ENCODE results near the gene AKAP9.
"Not testable (repeated sequence)": the region's sequence is repeated elsewhere in the genome, so short reads cannot be mapped to it uniquely, and the experiment has no call there.

AKAP9 gene

GRCh38 chr7:92026635-92027034, 86.0 kb downstream of the AKAP9 start:
- H3K9me3 Mint-ChIP-seq, H3K27me3 Mint-ChIP-seq, DNase-seq, ATAC-seq, H3K4me1 Mint-ChIP-seq, H3K4me3 Mint-ChIP-seq, H3K27ac Mint-ChIP-seq: not testable (repeated sequence)

GRCh38 chr7:92027128-92027527, 86.5 kb downstream of the AKAP9 start:
- ATAC-seq, H3K27me3 Mint-ChIP-seq, H3K4me1 Mint-ChIP-seq, DNase-seq, H3K4me3 Mint-ChIP-seq, H3K27ac Mint-ChIP-seq, H3K9me3 Mint-ChIP-seq: not testable (repeated sequence)

GRCh38 chr7:92028226-92028625, 87.6 kb downstream of the AKAP9 start:
- Mint-ChIP-seq H3K27ac (no peak overlapping the region), H3K9me3 (peaks cover 7 to 8% of the 10 kb centered on the region in 2 donors), H3K4me1 (no peaks in the 10 kb centered on the region), H3K4me3 (no peak overlapping the region), H3K27me3 (no peaks in the 10 kb centered on the region)
- no peak for DNase-seq
- no peak for ATAC-seq

- Mint-ChIP-seq H3K9me3 (peaks cover 7 to 8% of the 10 kb centered on the region in 2 donors), H3K27ac (no peak overlapping the region), H3K4me3 (no peak overlapping the region), H3K4me1 (no peaks in the 10 kb centered on the region), H3K27me3 (no peaks in the 10 kb centered on the region)
- ATAC-seq = no peak
- DNase-seq = no peak
Observed at GRCh38 chr7:92028686-92029085, 88.0 kb downstream of the AKAP9 start.

GRCh38 chr7:92034116-92034515, 93.5 kb downstream of the AKAP9 start:
- no peaks in the 10 kb centered on the region for H3K9me3 Mint-ChIP-seq
- H3K27me3 Mint-ChIP-seq = no peaks in the 10 kb centered on the region
- DNase-seq = no peak

GRCh38 chr7:92035576-92035975, 94.9 kb downstream of the AKAP9 start:
- H3K27me3 Mint-ChIP-seq = no peaks in the 10 kb centered on the region
- ATAC-seq = no peak
- no peaks in the 10 kb centered on the region for H3K9me3 Mint-ChIP-seq
- no peak overlapping the region for H3K4me3 Mint-ChIP-seq
- H3K27ac Mint-ChIP-seq = no peak overlapping the region
- no peak for DNase-seq
- H3K4me1 Mint-ChIP-seq = no peaks in the 10 kb centered on the region

More at GRCh38 chr7:92034116-92034515, 93.5 kb downstream of the AKAP9 start:
- Mint-ChIP-seq H3K4me3 (no peak overlapping the region), H3K4me1 (no peaks in the 10 kb centered on the region), H3K27ac (no peak overlapping the region)
- no peak for ATAC-seq

GRCh38 chr7:92039900-92040299, 99.2 kb downstream of the AKAP9 start:
- no peak overlapping the region for H3K4me3 Mint-ChIP-seq
- no peak overlapping the region for H3K27ac Mint-ChIP-seq
- H3K9me3 Mint-ChIP-seq = no peaks in the 10 kb centered on the region
- DNase-seq (no peak), ATAC-seq (no peak)
- no peaks in the 10 kb centered on the region for H3K4me1 Mint-ChIP-seq
- H3K27me3 Mint-ChIP-seq = no peaks in the 10 kb centered on the region

- DNase-seq (no peak), ATAC-seq (no peak)
- Mint-ChIP-seq H3K27ac (peak overlapping the region in 1 of 2 donors; percentile 74), H3K27me3 (no peaks in the 10 kb centered on the region), H3K9me3 (no peaks in the 10 kb centered on the region), H3K4me3 (no peak overlapping the region), H3K4me1 (no peaks in the 10 kb centered on the region)
Observed at GRCh38 chr7:92042056-92042737, 101.5 kb downstream of the AKAP9 start.

- DNase-seq (no peak), ATAC-seq (no peak)
- no peak overlapping the region for H3K27ac Mint-ChIP-seq
- no peaks in the 10 kb centered on the region for H3K27me3 Mint-ChIP-seq
- no peaks in the 10 kb centered on the region for H3K9me3 Mint-ChIP-seq
- H3K4me1 Mint-ChIP-seq = no peaks in the 10 kb centered on the region
- no peak overlapping the region for H3K4me3 Mint-ChIP-seq
Observed at GRCh38 chr7:92043098-92043497, 102.4 kb downstream of the AKAP9 start.

- no peak overlapping the region for H3K27ac Mint-ChIP-seq
- ATAC-seq = no peak
- no peak overlapping the region for H3K4me3 Mint-ChIP-seq
- no peaks in the 10 kb centered on the region for H3K9me3 Mint-ChIP-seq
- no peaks in the 10 kb centered on the region for H3K27me3 Mint-ChIP-seq
- H3K4me1 Mint-ChIP-seq = no peaks in the 10 kb centered on the region
- no peak for DNase-seq
Observed at GRCh38 chr7:92043637-92044036, 103.0 kb downstream of the AKAP9 start.

- H3K4me3 Mint-ChIP-seq = no peak overlapping the region
- H3K27ac Mint-ChIP-seq = peak overlapping the region in 1 of 2 donors; percentile 43
- ATAC-seq (no peak), DNase-seq (no peak)
- H3K27me3 Mint-ChIP-seq = no peaks in the 10 kb centered on the region
- H3K4me1 Mint-ChIP-seq = no peaks in the 10 kb centered on the region
- no peaks in the 10 kb centered on the region for H3K9me3 Mint-ChIP-seq
Observed at GRCh38 chr7:92044148-92044547, 103.5 kb downstream of the AKAP9 start.

GRCh38 chr7:92044940-92045339, 104.3 kb downstream of the AKAP9 start:
- H3K4me3 Mint-ChIP-seq = no peak overlapping the region
- H3K4me1 Mint-ChIP-seq = no peaks in the 10 kb centered on the region
- no peak overlapping the region for H3K27ac Mint-ChIP-seq
- H3K27me3 Mint-ChIP-seq = no peaks in the 10 kb centered on the region
- no peak for ATAC-seq
- H3K9me3 Mint-ChIP-seq = no peaks in the 10 kb centered on the region
- DNase-seq = no peak

- Mint-ChIP-seq H3K9me3 (no peaks in the 10 kb centered on the region), H3K4me3 (no peak overlapping the region), H3K27ac (no peak overlapping the region), H3K4me1 (no peaks in the 10 kb centered on the region), H3K27me3 (no peaks in the 10 kb centered on the region)
- DNase-seq = no peak
- no peak for ATAC-seq
Observed at GRCh38 chr7:92051655-92052054, 111.0 kb downstream of the AKAP9 start.

GRCh38 chr7:92052159-92052558, 111.5 kb downstream of the AKAP9 start:
- ATAC-seq (no peak), DNase-seq (no peak)
- H3K4me3 Mint-ChIP-seq = no peak overlapping the region
- H3K27ac Mint-ChIP-seq = no peak overlapping the region
- H3K9me3 Mint-ChIP-seq = no peaks in the 10 kb centered on the region
- H3K27me3 Mint-ChIP-seq = no peaks in the 10 kb centered on the region
- H3K4me1 Mint-ChIP-seq = no peaks in the 10 kb centered on the region

- Mint-ChIP-seq H3K4me1 (peaks cover 4% of the 10 kb centered on the region), H3K9me3 (no peaks in the 10 kb centered on the region), H3K4me3 (no peak overlapping the region), H3K27me3 (no peaks in the 10 kb centered on the region), H3K27ac (no peak overlapping the region)
- DNase-seq (no peak), ATAC-seq (no peak)
Observed at GRCh38 chr7:92052684-92053083, 112.0 kb downstream of the AKAP9 start.

- Mint-ChIP-seq H3K9me3 (no peaks in the 10 kb centered on the region), H3K27me3 (no peaks in the 10 kb centered on the region), H3K4me1 (peaks cover 8% of the 10 kb centered on the region), H3K27ac (no peak overlapping the region), H3K4me3 (no peak overlapping the region)
- ATAC-seq (no peak), DNase-seq (no peak)
Observed at GRCh38 chr7:92053312-92053711, 112.7 kb downstream of the AKAP9 start.

- Mint-ChIP-seq H3K27ac (no peak overlapping the region), H3K27me3 (no peaks in the 10 kb centered on the region), H3K9me3 (no peaks in the 10 kb centered on the region), H3K4me3 (no peak overlapping the region), H3K4me1 (peaks cover 8% of the 10 kb centered on the region)
- DNase-seq = no peak
- no peak for ATAC-seq
Observed at GRCh38 chr7:92056286-92056685, 115.6 kb downstream of the AKAP9 start.

All from stimulated activated naive CD8-positive, alpha-beta T cell treated with anti-CD3 and anti-CD28 coated beads, Interleukin-15, amount 100 ng/mL, for 72 hours (primary cell).